ENCODE measurements around the gene TNFSF15. TPM values are rescaled to one million over a fixed set of nuclear protein-coding genes. Genes with fewer than 3 reads are reported as not detected.

The TNFSF15 gene
- polyA plus RNA-seq, 3 donors = 0.07 to 1.1 (median 0.11) TPM

DNA sequence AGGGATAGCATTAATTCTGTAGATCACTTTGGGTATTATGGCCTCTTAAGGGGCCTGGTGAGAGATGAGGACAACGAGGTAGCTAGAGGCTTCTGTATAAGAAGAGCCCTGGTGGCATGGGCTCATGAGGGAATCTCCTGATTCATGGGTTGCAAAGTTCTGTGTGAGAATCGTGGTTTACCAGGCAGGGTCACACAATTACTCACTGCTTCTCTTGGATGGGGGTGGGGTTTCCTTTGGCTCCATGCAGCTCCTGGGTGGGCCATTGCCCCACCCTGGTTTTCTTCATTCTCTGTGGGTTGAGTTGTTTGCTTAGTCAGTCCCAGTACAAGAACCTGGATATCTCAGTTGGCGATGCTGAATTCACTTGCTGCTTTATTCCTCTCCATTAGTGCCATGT, 30.9 kb upstream of the TNFSF15 start:
- no peak for TF ChIP-seq CTCF (IDR thresholded peaks at IDR 0.05)
- peaks cover 0 to 8% (median 2%) of the 10 kb centered on the region in 7 donors for H3K9me3 Mint-ChIP-seq
- no peak overlapping the region for H3K4me2 ChIP-seq (replicated peaks; ENCODE audit: extremely low read depth, low read length, poor library complexity, severe bottlenecking)
- H3K4me3 Mint-ChIP-seq = no peak overlapping the region
- no peaks in the 10 kb centered on the region for H3K9me3 ChIP-seq (replicated peaks in 1 of 2; ENCODE audit: control insufficient read depth in 1 of 2, insufficient read depth in 1 of 2, low read length in 2 of 2)
- H3K4me1 Mint-ChIP-seq = peaks cover 25% of the 10 kb centered on the region
- H4K20me1 ChIP-seq (ENCODE audit: insufficient read depth, low read length) = no peaks in the 10 kb centered on the region
- peak overlapping the region; percentile 6 for H2AFZ ChIP-seq (ENCODE audit: insufficient read depth, low read depth, low read length, poor library complexity, severe bottlenecking)
- peaks cover 0 to 1% of the 10 kb centered on the region in 2 donors for H3K36me3 Mint-ChIP-seq
- peak in 1 of 3 donors; percentile 38 for DNase-seq
- H3K9ac ChIP-seq (ENCODE audit: insufficient read depth, low read length, poor library complexity, severe bottlenecking) = no peak overlapping the region
- H3K27me3 ChIP-seq (ENCODE audit: control insufficient read depth in 2 of 2, insufficient read depth in 2 of 2, low read length in 2 of 2) = no peaks in the 10 kb centered on the region
- 100% methylated on average over 1 of the region's 3 CpGs for WGBS (ENCODE audit: insufficient coverage)
- no peaks in the 10 kb centered on the region for H3K79me2 ChIP-seq (ENCODE audit: insufficient read depth, low read length)
- H3K27ac ChIP-seq (ENCODE audit: low read depth in 1 of 2, low read length in 2 of 2) = no peak overlapping the region
- intact Hi-C loops (cut with micrococcal nuclease) = no loop called here
- no peak overlapping the region for H3K4me3 ChIP-seq (replicated peaks in 1 of 3; ENCODE audit: low read depth in 2 of 3, low read length in 3 of 3)
- no peaks in the 10 kb centered on the region for H3K36me3 ChIP-seq (replicated peaks in 1 of 2; ENCODE audit: control insufficient read depth in 1 of 2, insufficient read depth in 2 of 2, low read length in 2 of 2)
- H3K27me3 Mint-ChIP-seq (ENCODE audit: low read depth in 3 of 3) = peaks cover 0 to 3% (median 2%) of the 10 kb centered on the region in 3 donors
- peaks cover 0 to 18% of the 10 kb centered on the region in 2 donors for H3K4me1 ChIP-seq (ENCODE audit: control insufficient read depth in 1 of 2, insufficient read depth in 2 of 2, low read length in 2 of 2)
- H3K27ac Mint-ChIP-seq = no peak overlapping the region

GRCh38 chr9:114834386-114834785, 28.5 kb upstream of the TNFSF15 start:
- no peaks in the 10 kb centered on the region for H3K36me3 ChIP-seq (replicated peaks in 1 of 2; ENCODE audit: control insufficient read depth in 1 of 2, insufficient read depth in 2 of 2, low read length in 2 of 2)
- no peak overlapping the region for H2AFZ ChIP-seq (ENCODE audit: insufficient read depth, low read depth, low read length, poor library complexity, severe bottlenecking)
- H3K4me1 ChIP-seq (ENCODE audit: control insufficient read depth in 1 of 2, insufficient read depth in 2 of 2, low read length in 2 of 2) = peaks cover 8 to 31% of the 10 kb centered on the region in 2 donors
- no peaks in the 10 kb centered on the region for H4K20me1 ChIP-seq (ENCODE audit: insufficient read depth, low read length)
- H3K27ac ChIP-seq (ENCODE audit: low read depth in 1 of 2, low read length in 2 of 2) = no peak overlapping the region
- H3K9me3 Mint-ChIP-seq = peaks cover 0 to 8% (median 0%) of the 10 kb centered on the region in 7 donors
- H3K36me3 Mint-ChIP-seq = peaks cover 0 to 1% of the 10 kb centered on the region in 2 donors
- no peaks in the 10 kb centered on the region for H3K27me3 ChIP-seq (ENCODE audit: control insufficient read depth in 2 of 2, insufficient read depth in 2 of 2, low read length in 2 of 2)
- peaks cover 0 to 3% (median 0%) of the 10 kb centered on the region in 3 donors for H3K27me3 Mint-ChIP-seq (ENCODE audit: low read depth in 3 of 3)
- no peaks in the 10 kb centered on the region for H3K79me2 ChIP-seq (ENCODE audit: insufficient read depth, low read length)
- no peak for DNase-seq
- no peak overlapping the region for H3K4me2 ChIP-seq (replicated peaks; ENCODE audit: extremely low read depth, low read length, poor library complexity, severe bottlenecking)
- no peaks in the 10 kb centered on the region for H3K9me3 ChIP-seq (replicated peaks in 1 of 2; ENCODE audit: control insufficient read depth in 1 of 2, insufficient read depth in 1 of 2, low read length in 2 of 2)
- H3K27ac Mint-ChIP-seq = peak overlapping the region in 3 of 7 donors; percentile 13 to 58 (median 37)
- H3K4me1 Mint-ChIP-seq = peaks cover 39% of the 10 kb centered on the region
- H3K9ac ChIP-seq (ENCODE audit: insufficient read depth, low read length, poor library complexity, severe bottlenecking) = no peak overlapping the region
- no peak for TF ChIP-seq CTCF (IDR thresholded peaks at IDR 0.05)
- intact Hi-C loops (cut with micrococcal nuclease) = no loop called here
- no peak overlapping the region for H3K4me3 Mint-ChIP-seq
- no peak overlapping the region for H3K4me3 ChIP-seq (replicated peaks in 1 of 3; ENCODE audit: low read depth in 2 of 3, low read length in 3 of 3)

All from CD14-positive monocyte (primary cell).